ENCODE data around the gene WDR73.
"Not testable (repeated sequence)": the region's sequence is repeated elsewhere in the genome, so short reads cannot be mapped to it uniquely, and the experiment has no call there.

WDR73 gene

DNA sequence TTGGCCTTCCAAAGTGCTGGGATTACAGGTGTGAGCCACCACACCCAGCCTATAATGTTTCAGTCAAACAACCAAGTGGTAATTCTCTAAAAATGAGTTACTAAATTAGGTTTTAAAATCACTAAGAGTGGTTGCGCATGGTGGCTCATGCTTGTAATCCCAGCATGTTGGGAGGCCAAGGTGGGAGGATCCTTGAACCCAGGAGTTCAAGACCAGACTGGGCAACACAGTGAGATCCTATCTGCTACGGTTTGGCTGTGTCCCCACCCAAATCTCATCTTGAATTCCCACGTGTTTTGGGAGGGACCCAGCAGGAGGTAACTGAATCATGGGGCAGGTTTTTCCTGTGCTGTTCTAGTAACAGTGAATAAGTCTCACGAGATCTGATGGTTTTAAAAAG lies 35.8 kb upstream of the WDR73 start:
- no peak for DNase-seq (ENCODE audit: low read depth in 1 of 2, low spot score in 1 of 2)
- Histone ChIP-seq H3K4me3 (replicated peaks; ENCODE audit: insufficient read depth, low read length) (no peak overlapping the region), H3K27me3 (ENCODE audit: insufficient read depth, poor library complexity, severe bottlenecking) (no peaks in the 10 kb centered on the region), H3K27ac (replicated peaks) (no peak overlapping the region)
- TF ChIP-seq POLR2AphosphoS5 (IDR thresholded peaks at IDR 0.05; ENCODE audit: low read depth) = no peak
- TF ChIP-seq, protein P1, sequence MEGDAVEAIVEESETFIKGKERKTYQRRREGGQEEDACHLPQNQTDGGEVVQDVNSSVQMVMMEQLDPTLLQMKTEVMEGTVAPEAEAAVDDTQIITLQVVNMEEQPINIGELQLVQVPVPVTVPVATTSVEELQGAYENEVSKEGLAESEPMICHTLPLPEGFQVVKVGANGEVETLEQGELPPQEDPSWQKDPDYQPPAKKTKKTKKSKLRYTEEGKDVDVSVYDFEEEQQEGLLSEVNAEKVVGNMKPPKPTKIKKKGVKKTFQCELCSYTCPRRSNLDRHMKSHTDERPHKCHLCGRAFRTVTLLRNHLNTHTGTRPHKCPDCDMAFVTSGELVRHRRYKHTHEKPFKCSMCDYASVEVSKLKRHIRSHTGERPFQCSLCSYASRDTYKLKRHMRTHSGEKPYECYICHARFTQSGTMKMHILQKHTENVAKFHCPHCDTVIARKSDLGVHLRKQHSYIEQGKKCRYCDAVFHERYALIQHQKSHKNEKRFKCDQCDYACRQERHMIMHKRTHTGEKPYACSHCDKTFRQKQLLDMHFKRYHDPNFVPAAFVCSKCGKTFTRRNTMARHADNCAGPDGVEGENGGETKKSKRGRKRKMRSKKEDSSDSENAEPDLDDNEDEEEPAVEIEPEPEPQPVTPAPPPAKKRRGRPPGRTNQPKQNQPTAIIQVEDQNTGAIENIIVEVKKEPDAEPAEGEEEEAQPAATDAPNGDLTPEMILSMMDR (IDR thresholded peaks at IDR 0.05; ENCODE audit: insufficient read depth, low read length) = no peak
- TF ChIP-seq, protein P2, sequence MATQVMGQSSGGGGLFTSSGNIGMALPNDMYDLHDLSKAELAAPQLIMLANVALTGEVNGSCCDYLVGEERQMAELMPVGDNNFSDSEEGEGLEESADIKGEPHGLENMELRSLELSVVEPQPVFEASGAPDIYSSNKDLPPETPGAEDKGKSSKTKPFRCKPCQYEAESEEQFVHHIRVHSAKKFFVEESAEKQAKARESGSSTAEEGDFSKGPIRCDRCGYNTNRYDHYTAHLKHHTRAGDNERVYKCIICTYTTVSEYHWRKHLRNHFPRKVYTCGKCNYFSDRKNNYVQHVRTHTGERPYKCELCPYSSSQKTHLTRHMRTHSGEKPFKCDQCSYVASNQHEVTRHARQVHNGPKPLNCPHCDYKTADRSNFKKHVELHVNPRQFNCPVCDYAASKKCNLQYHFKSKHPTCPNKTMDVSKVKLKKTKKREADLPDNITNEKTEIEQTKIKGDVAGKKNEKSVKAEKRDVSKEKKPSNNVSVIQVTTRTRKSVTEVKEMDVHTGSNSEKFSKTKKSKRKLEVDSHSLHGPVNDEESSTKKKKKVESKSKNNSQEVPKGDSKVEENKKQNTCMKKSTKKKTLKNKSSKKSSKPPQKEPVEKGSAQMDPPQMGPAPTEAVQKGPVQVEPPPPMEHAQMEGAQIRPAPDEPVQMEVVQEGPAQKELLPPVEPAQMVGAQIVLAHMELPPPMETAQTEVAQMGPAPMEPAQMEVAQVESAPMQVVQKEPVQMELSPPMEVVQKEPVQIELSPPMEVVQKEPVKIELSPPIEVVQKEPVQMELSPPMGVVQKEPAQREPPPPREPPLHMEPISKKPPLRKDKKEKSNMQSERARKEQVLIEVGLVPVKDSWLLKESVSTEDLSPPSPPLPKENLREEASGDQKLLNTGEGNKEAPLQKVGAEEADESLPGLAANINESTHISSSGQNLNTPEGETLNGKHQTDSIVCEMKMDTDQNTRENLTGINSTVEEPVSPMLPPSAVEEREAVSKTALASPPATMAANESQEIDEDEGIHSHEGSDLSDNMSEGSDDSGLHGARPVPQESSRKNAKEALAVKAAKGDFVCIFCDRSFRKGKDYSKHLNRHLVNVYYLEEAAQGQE (IDR thresholded peaks at IDR 0.05; ENCODE audit: insufficient replicate concordance, low read depth) = no peak
- no peak for TF ChIP-seq SPI1 (IDR thresholded peaks at IDR 0.05; ENCODE audit: borderline replicate concordance, low read depth)

DNA sequence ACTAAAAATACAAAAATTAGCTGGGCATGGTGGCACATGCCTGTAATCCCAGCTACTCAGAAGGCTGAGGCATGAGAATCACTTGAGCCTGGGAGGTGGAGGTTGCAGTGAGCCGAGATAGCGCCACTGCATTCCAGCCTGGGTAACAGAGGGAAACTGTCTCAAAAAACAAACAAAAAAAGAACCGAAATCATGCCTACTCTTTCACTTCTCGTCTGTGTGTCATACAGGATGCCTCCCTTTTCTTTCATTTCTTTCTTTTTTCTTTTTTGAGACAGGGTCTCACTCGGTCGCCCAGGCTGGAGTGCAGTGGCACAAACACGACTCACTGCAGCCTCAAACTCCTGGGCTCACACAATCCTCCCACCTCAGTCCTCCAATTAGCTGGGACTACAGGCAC lies 32.4 kb upstream of the WDR73 start:
- DNase-seq (ENCODE audit: low read depth in 1 of 2, low spot score in 1 of 2); H3K4me3 ChIP-seq (replicated peaks; ENCODE audit: insufficient read depth, low read length); H3K27ac ChIP-seq (replicated peaks): not testable (repeated sequence)

DNA sequence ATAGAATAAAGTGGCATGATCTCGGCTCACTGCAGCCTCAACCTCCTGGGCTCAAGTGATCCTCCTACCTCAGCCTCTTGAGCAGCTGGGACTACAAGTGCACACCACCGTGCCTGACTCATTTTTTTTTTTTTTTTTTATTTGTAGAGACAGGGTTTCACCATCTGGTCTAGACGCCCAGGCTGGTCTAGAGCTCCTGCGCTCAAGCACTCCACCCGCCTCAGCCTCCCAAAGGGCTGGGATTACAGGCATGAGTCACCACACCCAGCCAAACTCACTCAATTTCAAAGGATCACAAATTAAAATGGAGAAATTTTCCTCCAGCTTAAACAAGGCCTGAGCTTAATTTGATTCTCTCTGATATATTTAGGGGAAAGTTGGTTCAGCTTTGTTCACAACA lies 31.2 kb upstream of the WDR73 start:
- Histone ChIP-seq H3K4me3 (replicated peaks; ENCODE audit: insufficient read depth, low read length) (no peak overlapping the region), H3K27ac (replicated peaks) (no peak overlapping the region)

More for the DNA sequence above, 32.4 kb upstream of the WDR73 start:
- H3K27me3 ChIP-seq (ENCODE audit: insufficient read depth, poor library complexity, severe bottlenecking) = not testable (repeated sequence)

DNA sequence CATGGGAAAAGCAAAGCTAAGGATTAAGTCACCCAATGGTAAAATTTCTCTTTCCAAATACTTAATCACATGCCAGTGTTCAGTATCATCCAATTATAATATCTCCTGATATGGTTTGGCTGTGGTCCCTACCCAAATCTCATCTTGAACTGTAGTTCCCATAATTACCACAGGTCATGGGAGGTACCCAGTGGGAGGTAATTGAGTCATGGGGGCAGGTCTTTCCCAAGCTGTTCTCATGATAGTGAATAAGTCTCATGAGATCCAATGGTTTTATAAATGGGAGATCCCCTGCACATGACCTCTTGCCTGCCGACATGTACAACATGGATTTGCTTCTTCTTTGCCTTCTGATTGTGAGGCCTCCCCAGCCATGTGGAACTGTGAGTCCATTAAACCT lies 30.0 kb upstream of the WDR73 start:
- H3K4me3 ChIP-seq (replicated peaks; ENCODE audit: insufficient read depth, low read length) = no peak overlapping the region
- TF ChIP-seq SPI1 (IDR thresholded peaks at IDR 0.05; ENCODE audit: borderline replicate concordance, low read depth) = no peak
- TF ChIP-seq GABPA (IDR thresholded peaks at IDR 0.05; ENCODE audit: low read depth) = no peak
- TF ChIP-seq POLR2AphosphoS5 (IDR thresholded peaks at IDR 0.05; ENCODE audit: low read depth) = no peak
- TF ChIP-seq, protein P2 (IDR thresholded peaks at IDR 0.05; ENCODE audit: insufficient replicate concordance, low read depth) = no peak
- TF ChIP-seq, protein P1 (IDR thresholded peaks at IDR 0.05; ENCODE audit: insufficient read depth, low read length) = no peak
- DNase-seq (ENCODE audit: low read depth in 1 of 2, low spot score in 1 of 2) = no peak
- no peak overlapping the region for H3K27ac ChIP-seq (replicated peaks)
- no peaks in the 10 kb centered on the region for H3K27me3 ChIP-seq (ENCODE audit: insufficient read depth, poor library complexity, severe bottlenecking)

More for the DNA sequence above, 31.2 kb upstream of the WDR73 start:
- H3K27me3 ChIP-seq (ENCODE audit: insufficient read depth, poor library complexity, severe bottlenecking) = no peaks in the 10 kb centered on the region
- DNase-seq (ENCODE audit: low read depth in 1 of 2, low spot score in 1 of 2) = no peak
- no peak for TF ChIP-seq GABPA (IDR thresholded peaks at IDR 0.05; ENCODE audit: low read depth)
- no peak for TF ChIP-seq SPI1 (IDR thresholded peaks at IDR 0.05; ENCODE audit: borderline replicate concordance, low read depth)
- no peak for TF ChIP-seq POLR2AphosphoS5 (IDR thresholded peaks at IDR 0.05; ENCODE audit: low read depth)
- TF ChIP-seq, protein P2 (IDR thresholded peaks at IDR 0.05; ENCODE audit: insufficient replicate concordance, low read depth) = no peak
- TF ChIP-seq, protein P1 (IDR thresholded peaks at IDR 0.05; ENCODE audit: insufficient read depth, low read length) = no peak
